Heart left ventricle (tissue), 13 donors: ENCODE data around the gene SCN4B.

Source experiments
- CTCF ChIP-seq, 12 donors: fragments of 200-600 bp; sonication (generic) in 4 of 12; IDR thresholded peaks; one replicate each; pipeline versions ENCODE4 v1.5.0 to v1.8.0; 2018 to 2022; ENCODE audit warnings: antibody characterized with exemption in 12 of 12, mild to moderate bottlenecking in 5 of 12
- POLR2A ChIP-seq, 2 donors: fragments of 450-650 bp; IDR thresholded peaks; one replicate each; pipeline ENCODE4 v1.6.1; 2017; ENCODE audit warnings: antibody characterized with exemption in 2 of 2, mild to moderate bottlenecking in 2 of 2, moderate library complexity in 2 of 2
- donor health status: ischemic (EF 13 %, LVEDD 7.1; RV severe dilation, severe dysfunction).
- donor health status: DM: no; HTN: yes; CAD: no.
- donor health status: DM: no; HTN: no; CAD: no.
- donor health status: ischemic (EF 25% LVEDD 6.9; RV normal size, moderate dysfunction).
- donor health status: ischemic (EF 25% LVEDD 5.7; RV mildly dilated, moderate dysfunction).
- donor health status: ischemic (EF 35%, LVEDD 5.7; RV mildly dilated, moderate dysfunction).
- donor health status: nonischemic (EF 11% LVEDD 7.7; RV severe dilation, severe dysfunction).
- donor health status: DM: yes; HTN: yes; CAD: no.
- donor health status: PGD.
- donor health status: ischemic (EF 29% LVEDD 5.4; RV normal size, mild dysfunction).
- donor health status: nonischemic (EF 23%, LVEDD 6.1; RV moderate dilation, normal function).

GRCh38 chr11:118156531-118157185, 4.0 kb upstream of the SCN4B start:
- no peak for TF ChIP-seq POLR2A (IDR thresholded peaks at IDR 0.05)
- TF ChIP-seq CTCF (IDR thresholded peaks at IDR 0.05), result no peak
